Measurements from ENCODE around the gene CACNA1B.
"Not testable (repeated sequence)": the region's sequence is repeated elsewhere in the genome, so short reads cannot be mapped to it uniquely, and the experiment has no call there.

Gene CACNA1B

GRCh38 chr9:138120511-138121437 is 243.2 kb downstream of the CACNA1B start:
- DNase-seq = no peak

DNA sequence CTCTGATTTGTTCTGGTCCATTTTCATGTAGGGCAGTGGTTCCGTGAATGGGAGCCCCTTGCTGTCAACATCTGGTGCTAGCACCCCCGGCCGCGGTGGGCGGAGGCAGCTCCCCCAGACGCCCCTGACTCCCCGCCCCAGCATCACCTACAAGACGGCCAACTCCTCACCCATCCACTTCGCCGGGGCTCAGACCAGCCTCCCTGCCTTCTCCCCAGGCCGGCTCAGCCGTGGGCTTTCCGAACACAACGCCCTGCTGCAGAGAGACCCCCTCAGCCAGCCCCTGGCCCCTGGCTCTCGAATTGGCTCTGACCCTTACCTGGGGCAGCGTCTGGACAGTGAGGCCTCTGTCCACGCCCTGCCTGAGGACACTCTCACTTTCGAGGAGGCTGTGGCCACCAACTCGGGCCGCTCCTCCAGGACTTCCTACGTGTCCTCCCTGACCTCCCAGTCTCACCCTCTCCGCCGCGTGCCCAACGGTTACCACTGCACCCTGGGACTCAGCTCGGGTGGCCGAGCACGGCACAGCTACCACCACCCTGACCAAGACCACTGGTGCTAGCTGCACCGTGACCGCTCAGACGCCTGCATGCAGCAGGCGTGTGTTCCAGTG is 244.0 kb downstream of the CACNA1B start:
- no peak for DNase-seq

GRCh38 chr9:138122201-138122600 is 244.6 kb downstream of the CACNA1B start:
- DNase-seq = no peak

- no peak for DNase-seq
Observed at GRCh38 chr9:138122676-138123075, 245.1 kb downstream of the CACNA1B start.

- DNase-seq = no peak
Observed at GRCh38 chr9:138123086-138123485, 245.5 kb downstream of the CACNA1B start.

GRCh38 chr9:138126090-138126857 is 248.7 kb downstream of the CACNA1B start:
- not testable (repeated sequence) for DNase-seq

GRCh38 chr9:138126858-138127584 is 249.4 kb downstream of the CACNA1B start:
- DNase-seq = not testable (repeated sequence)

- not testable (repeated sequence) for DNase-seq
Observed at GRCh38 chr9:138128027-138128426, 250.4 kb downstream of the CACNA1B start.

DNA sequence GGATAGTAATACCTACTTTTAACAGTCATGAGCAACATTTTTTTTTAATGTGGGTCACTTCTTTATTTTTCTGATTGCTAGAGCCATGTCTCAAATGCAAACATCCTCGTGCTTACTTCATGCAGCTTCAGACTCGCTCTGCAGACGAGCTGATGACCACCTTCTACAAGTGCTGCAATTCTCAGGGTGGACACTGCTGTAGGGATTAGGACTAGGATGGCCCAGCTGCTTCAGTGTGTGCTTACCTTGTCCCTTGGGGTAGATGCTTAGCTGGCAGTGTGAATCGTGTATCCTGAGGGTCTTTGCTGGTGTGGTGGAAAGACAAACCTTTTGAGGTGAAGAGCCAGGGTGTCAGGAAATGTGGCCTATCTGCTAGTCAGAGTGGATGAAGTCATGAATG is 251.7 kb downstream of the CACNA1B start:
- not testable (repeated sequence) for DNase-seq

GRCh38 chr9:138132946-138133705 is 255.5 kb downstream of the CACNA1B start:
- not testable (repeated sequence) for DNase-seq

DNA sequence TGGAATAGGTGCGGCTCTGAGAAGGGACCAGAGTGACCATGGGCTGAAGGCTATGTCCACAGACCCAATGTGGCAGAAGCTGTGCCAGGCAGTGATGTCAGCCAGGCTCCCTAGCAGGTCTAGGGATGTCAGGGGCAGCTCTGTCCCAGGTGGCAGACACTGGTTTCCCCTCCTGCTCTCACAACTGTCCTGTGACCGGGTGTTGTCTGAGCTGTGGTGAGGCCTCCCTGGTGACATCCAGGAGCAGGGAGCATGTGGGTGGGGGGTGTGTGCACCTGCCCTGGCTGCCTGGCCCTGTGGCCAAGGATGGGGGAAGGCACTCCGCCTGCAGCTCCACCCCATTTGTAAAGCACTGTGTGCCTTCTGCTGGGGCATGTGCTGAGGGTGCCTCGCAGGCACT is 257.0 kb downstream of the CACNA1B start:
- not testable (repeated sequence) for DNase-seq

DNA sequence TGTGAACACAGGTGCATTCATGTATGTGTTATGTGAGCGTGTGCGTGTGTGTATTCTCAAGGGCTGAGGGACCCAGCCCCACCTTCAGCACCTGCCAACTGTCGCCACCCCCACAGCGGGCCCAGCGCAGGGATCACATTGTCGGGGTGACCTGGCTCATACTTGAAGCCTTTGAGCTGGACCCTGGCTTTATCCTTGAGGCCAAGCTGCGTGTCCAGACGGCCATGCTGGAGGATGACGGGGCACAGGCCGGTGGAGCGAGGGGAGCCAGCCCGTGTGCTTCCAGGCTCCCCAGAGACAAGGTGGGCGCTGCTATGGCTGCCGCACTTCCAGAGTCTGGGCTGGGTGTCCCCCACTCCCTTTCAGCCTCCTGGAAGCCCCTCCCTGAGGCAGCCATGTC is 261.5 kb downstream of the CACNA1B start:
- DNase-seq = not testable (repeated sequence)

GRCh38 chr9:138140980-138141379 is 263.4 kb downstream of the CACNA1B start:
- DNase-seq = not testable (repeated sequence)

GRCh38 chr9:138142528-138143244 is 265.1 kb downstream of the CACNA1B start:
- DNase-seq = not testable (repeated sequence)

GRCh38 chr9:138143491-138143890 is 265.9 kb downstream of the CACNA1B start:
- not testable (repeated sequence) for DNase-seq

- peak; percentile 2 to 53 for DNase-seq
Observed at GRCh38 chr9:138147556-138147955, 270.0 kb downstream of the CACNA1B start.

DNA sequence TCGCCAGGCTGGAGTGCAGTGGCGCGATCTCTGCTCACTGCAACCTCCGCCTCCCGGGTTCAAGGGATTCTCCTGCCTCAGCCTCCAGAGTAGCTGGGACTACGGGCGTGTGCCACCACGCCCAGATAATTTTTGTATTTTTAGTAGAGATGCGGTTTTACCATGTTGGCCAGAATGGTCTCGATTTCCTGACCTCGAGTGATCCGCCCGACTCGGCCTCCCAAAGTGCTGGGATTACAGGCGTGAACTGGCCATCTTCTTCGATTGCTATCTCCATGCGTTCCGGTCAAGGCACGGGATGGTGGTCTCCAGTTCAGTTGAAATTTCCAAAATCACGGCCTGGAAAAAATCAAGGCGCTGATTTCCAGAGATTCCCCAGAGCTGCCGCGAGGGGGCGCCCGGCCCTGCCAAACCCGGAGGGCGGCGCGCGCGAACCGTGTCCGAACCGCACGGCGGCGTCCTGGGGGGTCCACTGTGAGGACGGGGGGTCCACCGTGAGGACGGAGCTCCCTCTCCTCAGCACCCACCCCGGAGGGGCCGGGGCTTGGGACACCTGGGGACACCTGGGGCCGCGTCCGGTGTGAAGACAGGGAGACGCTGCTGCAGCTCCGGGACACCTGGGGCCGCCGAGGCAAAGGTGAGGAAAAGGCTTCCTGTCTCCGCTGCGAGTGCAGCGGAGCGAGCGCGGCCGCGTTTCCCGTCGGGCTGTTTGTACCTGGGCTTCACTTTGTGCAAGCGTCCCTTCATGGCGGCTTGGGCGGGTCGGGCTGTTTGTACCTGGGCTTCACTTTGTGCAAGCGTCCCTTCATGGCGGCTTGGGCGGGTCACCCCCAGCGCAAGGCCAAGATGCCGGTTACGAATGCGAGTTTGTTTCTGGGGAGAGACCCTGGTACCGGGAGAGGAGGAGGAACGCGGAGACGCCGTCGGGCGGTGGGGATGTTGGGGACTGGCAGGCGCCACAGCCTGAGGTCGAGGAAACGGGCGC is 272.4 kb downstream of the CACNA1B start:
- DNase-seq = not testable (repeated sequence)

DNA sequence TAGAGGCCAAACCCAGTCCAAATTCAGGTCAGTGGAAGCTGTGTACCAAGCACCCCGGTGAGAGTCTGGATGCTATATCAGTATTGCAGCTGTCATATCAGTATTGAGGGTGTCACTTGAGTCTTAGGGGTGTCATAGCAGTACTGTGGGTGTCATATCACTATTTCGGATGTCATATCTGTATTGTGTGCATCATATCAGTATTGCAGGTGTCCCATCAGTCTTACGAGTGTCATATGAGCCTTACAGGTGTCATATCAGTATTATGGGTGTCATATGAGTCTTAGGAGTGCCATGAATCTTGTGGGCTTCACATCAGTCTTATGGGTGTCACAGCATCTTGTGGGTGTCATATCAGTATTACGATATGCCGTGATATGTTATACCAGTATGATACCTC is 278.2 kb downstream of the CACNA1B start:
- DNase-seq = not testable (repeated sequence)

GRCh38 chr9:138166793-138167192 is 289.2 kb downstream of the CACNA1B start:
- not testable (repeated sequence) for DNase-seq

Measured in inflammatory macrophage (primary cell).